ENCODE results near the gene TTC8. TPM values are rescaled to one million over a fixed set of nuclear protein-coding genes. Genes with fewer than 3 reads are reported as not detected.

TTC8 gene
- total RNA-seq, result 10.7 and 24.5 TPM in 2 replicates

DNA sequence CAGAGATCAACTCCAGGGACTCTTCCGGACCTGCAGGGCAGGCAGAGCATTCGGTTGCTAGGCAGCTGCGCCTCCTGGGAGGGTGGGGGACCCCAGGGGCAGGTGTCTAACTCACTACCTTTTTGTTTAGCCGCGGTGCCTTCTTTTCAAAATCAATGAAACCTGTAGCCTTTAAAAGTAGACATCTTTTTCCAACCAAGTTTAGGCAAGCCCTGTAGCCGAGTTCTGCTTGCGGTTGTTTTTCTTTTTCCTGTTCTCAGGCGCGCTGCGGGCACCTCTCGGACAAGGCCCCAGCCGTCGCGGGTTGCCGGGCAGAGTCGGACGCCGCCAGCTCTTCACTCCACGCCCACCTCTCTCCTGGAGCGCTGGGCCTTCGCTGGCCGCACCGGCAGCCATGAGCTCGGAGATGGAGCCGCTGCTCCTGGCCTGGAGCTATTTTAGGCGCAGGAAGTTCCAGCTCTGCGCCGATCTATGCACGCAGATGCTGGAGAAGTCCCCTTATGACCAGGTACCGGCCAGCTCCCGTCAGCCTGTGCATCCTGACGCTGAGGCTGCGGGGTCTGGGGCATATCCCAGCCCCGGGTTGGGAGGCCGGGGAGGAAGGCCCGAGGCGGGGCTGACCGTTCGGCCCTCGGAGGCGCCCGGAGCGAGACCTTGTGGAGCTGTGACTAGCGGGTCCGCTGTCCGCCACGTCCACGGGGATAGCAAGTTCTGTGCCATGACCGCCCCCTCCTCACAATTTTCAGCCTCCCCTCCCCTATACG, at the start of gene TTC8:
TTC8 (plus strand) TSS at position 338 of the 764 bp plus-strand sequence; CDS start at position 395, 57 bp downstream.

GRCh38 chr14:88792473-88793258, 31.8 kb upstream of the TTC8 start, which contains the start of gene EML5:
Gene EML5, minus strand, starts transcription at chr14:88792953. Its CDS starts 450 bp downstream, at chr14:88792503.

Other genes with a start within 250 kb of the TTC8 start
- under 0.01 and 0.15 TPM in 2 replicates for gene EML5, start 31.7 kb upstream of the TTC8 start, total RNA-seq

All from epithelial cell of umbilical artery (primary cell).